A673 (cell line): ENCODE measurements around the gene USP5.

Source experiments
- CTCF ChIP-seq: fragments of 300-800, 200-600 bp; sonication (generic); conservative IDR thresholded peaks from 2 replicates; pipeline ENCODE4 v1.5.1; 2017; ENCODE audit warnings: low read depth, mild to moderate bottlenecking, antibody characterized with exemption, low read length, moderate library complexity, mixed read lengths
- EZH2 ChIP-seq: fragments of 200-600 bp; sonication (generic); IDR thresholded peaks from 2 replicates; pipeline ENCODE4 v1.6.1; 2017; ENCODE audit warnings: borderline replicate concordance, low read depth, mild to moderate bottlenecking, mixed read lengths, antibody characterized with exemption, low read length; ENCODE audit not compliant: poor library complexity, severe bottlenecking

- TF ChIP-seq CTCF (no peak), EZH2 (no peak)
Measured at GRCh38 chr12:6855322-6855721, 3.4 kb downstream of the USP5 start.
